ENCODE results near the gene MRPL20.
"Not testable (repeated sequence)": the region's sequence is repeated elsewhere in the genome, so short reads cannot be mapped to it uniquely, and the experiment has no call there.

MRPL20 gene

DNA sequence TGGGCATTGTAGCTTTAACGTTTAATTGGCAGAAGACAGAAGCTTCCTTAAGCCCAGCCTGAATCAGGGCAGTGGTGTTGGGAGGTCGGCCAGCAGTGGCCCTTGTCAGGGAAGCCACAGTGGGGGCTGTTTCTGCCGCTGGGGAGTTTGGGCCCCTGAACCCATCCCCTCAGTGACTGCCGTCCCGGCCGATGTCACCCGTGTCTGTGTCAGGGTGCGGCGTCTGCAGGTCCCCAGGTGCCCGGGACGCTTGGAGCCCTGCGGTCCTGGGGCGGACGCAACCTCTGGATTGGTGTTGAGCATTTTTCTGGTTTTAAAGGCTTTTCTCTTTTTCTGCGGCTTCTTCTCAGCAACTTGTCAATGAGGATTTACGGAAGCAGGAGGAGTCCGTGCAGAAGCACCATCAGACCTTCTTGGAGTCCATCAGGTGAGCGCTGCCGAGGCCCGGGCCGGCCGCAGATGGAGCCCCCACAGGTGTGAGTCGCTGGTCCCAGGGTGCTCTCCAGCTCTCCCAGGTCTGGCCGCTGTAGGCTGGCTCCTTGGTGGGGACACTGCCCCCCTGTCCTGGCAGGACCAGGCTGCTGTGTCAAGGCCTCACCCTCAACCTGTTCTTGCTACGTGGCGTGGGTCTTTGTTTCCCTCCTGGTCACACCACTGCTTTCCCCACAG lies 44.7 kb upstream of the MRPL20 start:
- ChIA-PET POLR2A (no interaction called here), CTCF (no interaction called here)
- TF ChIP-seq ZNF384 (IDR thresholded peaks at IDR 0.05) (no peak), ARNT (IDR thresholded peaks at IDR 0.05) (no peak), LEF1 (IDR thresholded peaks at IDR 0.05; ENCODE audit: borderline replicate concordance) (no peak), SP1 (IDR thresholded peaks at IDR 0.05) (no peak), FOXA1 (IDR thresholded peaks at IDR 0.05) (no peak), TARDBP (IDR thresholded peaks at IDR 0.05) (no peak), ELF4 (IDR thresholded peaks at IDR 0.05) (no peak), L3MBTL2 (conservative IDR thresholded peaks at IDR 0.05) (no peak), FOXM1 (IDR thresholded peaks at IDR 0.05; ENCODE audit: borderline replicate concordance) (no peak), HDGF (IDR thresholded peaks at IDR 0.05; ENCODE audit: borderline replicate concordance) (no peak), FOXK2 (IDR thresholded peaks at IDR 0.05) (no peak), SUZ12 (IDR thresholded peaks at IDR 0.05) (no peak), NFRKB (IDR thresholded peaks at IDR 0.05) (no peak), BHLHE40 (IDR thresholded peaks at IDR 0.05; ENCODE audit: borderline replicate concordance) (no peak)
- TF ChIP-seq, protein P1, sequence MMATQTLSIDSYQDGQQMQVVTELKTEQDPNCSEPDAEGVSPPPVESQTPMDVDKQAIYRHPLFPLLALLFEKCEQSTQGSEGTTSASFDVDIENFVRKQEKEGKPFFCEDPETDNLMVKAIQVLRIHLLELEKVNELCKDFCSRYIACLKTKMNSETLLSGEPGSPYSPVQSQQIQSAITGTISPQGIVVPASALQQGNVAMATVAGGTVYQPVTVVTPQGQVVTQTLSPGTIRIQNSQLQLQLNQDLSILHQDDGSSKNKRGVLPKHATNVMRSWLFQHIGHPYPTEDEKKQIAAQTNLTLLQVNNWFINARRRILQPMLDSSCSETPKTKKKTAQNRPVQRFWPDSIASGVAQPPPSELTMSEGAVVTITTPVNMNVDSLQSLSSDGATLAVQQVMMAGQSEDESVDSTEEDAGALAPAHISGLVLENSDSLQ (IDR thresholded peaks at IDR 0.05), result no peak
- DNase-seq (ENCODE audit: extremely low spot score), result peak; percentile 6

DNA sequence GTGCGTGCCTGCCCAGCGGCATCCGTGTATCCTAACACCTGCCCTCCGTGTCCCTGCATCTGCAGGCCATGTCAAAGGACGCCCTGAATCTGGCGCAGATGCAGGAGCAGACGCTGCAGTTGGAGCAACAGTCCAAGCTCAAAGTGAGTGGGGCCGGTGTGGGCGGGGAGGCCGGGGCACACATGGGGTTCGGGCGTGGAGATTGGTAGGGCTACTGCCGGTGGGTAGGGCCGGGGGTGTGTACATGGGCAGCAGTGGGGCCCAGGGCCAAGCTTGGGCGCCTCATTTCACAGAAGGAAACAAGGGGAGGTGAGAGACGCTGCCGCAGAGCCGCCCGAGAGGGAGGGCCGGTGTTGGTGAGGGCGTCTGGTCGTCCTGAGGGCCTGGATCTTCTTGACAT lies 43.5 kb upstream of the MRPL20 start:
- CTCF ChIA-PET; DNase-seq (ENCODE audit: extremely low spot score): not testable (repeated sequence)
- POLR2A ChIA-PET, result interaction anchor here (1.1 to 1.3 kb wide), 2 partner anchors 9 to 43 kb away, joined by 3 read pairs; no protein-coding TSS in a partner anchor

DNA sequence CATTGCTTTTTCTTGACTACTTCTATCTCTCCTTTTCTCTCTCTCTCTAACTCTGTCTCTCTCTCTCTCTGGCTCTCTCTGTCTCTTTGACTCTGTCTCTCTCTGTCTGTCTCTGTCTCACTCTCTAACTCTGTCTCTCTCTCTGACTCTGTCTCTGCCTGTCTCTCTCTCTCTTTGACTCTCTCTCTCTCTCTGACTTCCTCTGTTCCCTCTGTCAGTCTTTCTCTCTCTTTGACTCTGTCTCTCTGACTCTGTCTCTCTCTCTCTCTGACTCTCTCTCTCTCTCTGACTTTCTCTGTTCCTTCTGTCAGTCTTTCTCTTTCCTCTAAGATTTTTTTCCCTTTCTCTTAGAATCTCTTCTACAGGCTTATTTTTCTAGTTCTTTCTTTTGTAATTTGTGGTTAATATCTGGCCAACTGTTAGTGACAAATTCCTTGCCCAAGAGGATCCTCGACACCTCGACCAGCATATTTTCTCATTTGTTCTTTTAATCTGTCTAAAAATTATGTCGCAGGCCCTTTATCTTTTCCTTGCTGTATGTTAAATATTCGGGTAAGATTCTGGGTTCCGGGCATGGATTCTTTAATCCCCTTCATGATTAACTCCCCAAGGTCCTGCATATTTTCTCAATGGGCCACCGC lies 42.1 kb upstream of the MRPL20 start, which contains the start of gene ATAD3C:
ATAD3C (plus strand) TSS at position 591 of the 641 bp plus-strand sequence. CDS start 995 bp downstream, outside the sequence.
- POLR2A ChIA-PET, result interaction anchor here (1.3 kb wide), 2 partner anchors 41 to 47 kb away, joined by 3 to 4 read pairs; no protein-coding TSS in a partner anchor
- TF ChIP-seq, protein P1 (IDR thresholded peaks at IDR 0.05), result no peak
- TF ChIP-seq NFRKB (IDR thresholded peaks at IDR 0.05), result no peak
- no peak for TF ChIP-seq FOXM1 (IDR thresholded peaks at IDR 0.05; ENCODE audit: borderline replicate concordance)
- no peak for TF ChIP-seq ZNF384 (IDR thresholded peaks at IDR 0.05)
- no peak for TF ChIP-seq FOXK2 (IDR thresholded peaks at IDR 0.05)
- no peak for TF ChIP-seq FOXA1 (IDR thresholded peaks at IDR 0.05)
- TF ChIP-seq TARDBP (IDR thresholded peaks at IDR 0.05), result no peak
- no peak for TF ChIP-seq LEF1 (IDR thresholded peaks at IDR 0.05; ENCODE audit: borderline replicate concordance)
- TF ChIP-seq SP1 (IDR thresholded peaks at IDR 0.05), result no peak
- TF ChIP-seq BHLHE40 (IDR thresholded peaks at IDR 0.05; ENCODE audit: borderline replicate concordance), result no peak
- TF ChIP-seq SUZ12 (IDR thresholded peaks at IDR 0.05), result no peak
- TF ChIP-seq ELF4 (IDR thresholded peaks at IDR 0.05), result no peak
- TF ChIP-seq L3MBTL2 (conservative IDR thresholded peaks at IDR 0.05), result no peak
- no peak for TF ChIP-seq CTBP1 (IDR thresholded peaks at IDR 0.05; ENCODE audit: borderline replicate concordance)
- TF ChIP-seq HDGF (IDR thresholded peaks at IDR 0.05; ENCODE audit: borderline replicate concordance), result no peak
- TF ChIP-seq ARNT (IDR thresholded peaks at IDR 0.05), result no peak
- DNase-seq (ENCODE audit: extremely low spot score), result no peak
- CTCF ChIA-PET, result no interaction called here

DNA sequence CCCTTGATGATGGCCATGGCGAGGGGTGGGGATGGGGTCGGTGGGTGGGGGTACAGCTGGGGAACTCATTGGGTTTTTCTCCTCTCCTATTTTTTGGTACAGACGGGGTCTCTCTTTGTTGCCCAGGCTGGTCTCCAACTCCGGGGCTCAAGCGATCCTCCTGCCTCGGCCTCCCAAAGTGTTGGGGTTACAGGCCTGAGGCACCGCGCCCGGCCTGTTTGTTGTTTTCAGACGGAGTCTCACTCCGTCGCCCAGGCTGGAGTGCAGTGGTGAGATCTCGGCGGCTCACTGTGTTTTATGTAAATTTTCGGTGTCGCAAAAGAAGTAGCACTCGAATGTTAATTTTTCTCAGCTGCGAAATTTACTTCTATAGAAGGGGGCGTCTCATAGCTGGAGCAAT lies 39.5 kb upstream of the MRPL20 start:
- CTCF ChIA-PET; POLR2A ChIA-PET; DNase-seq (ENCODE audit: extremely low spot score): not testable (repeated sequence)

DNA sequence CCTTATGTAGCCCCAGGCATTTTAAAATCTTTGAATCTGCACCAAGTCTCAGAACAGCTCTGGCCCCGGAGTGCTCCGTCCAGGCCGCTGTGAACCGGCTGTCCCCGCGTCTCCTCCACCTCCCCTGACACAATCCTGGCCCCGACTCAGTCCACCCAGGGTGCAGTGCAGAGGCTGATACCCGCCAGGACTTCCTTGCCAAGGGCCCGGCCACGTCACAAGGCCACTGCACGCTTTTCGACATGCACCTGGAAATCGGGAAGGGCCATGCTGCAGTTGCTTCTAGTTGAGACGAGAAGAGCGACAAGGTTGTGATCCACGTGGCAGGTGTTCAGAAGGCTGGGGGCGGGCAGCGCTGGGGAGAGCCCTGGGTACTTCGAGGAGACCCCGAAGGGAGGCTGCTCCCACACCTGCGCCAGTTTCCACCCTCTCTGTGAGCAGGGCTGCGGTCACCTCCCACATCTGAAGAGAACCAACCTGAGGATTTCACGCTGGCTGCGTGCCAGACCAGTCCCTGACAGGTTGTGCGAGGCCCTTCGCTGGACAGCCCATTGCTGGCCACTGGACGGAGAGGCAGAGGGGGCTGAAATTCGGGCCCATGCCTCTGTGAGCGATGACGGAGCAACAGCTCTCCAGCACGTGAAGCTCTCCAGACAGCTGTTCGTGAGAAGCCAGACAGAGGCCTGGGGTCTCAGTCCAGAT lies 35.1 kb upstream of the MRPL20 start:
- no peak for DNase-seq (ENCODE audit: extremely low spot score)
- no peak for TF ChIP-seq NFRKB (IDR thresholded peaks at IDR 0.05)
- no peak for TF ChIP-seq FOXK2 (IDR thresholded peaks at IDR 0.05)
- no peak for TF ChIP-seq ZNF384 (IDR thresholded peaks at IDR 0.05)
- TF ChIP-seq, protein P1 (IDR thresholded peaks at IDR 0.05), result no peak
- TF ChIP-seq SUZ12 (IDR thresholded peaks at IDR 0.05), result no peak
- CTCF ChIA-PET, result interaction anchor here (1.1 to 2.1 kb wide), 2 partner anchors 11 to 123 kb away, joined by 4 to 13 read pairs; no protein-coding TSS in a partner anchor
- POLR2A ChIA-PET, result interaction anchor here (1.2 to 2.2 kb wide), 3 partner anchors 8 to 42 kb away, joined by 3 to 7 read pairs (median 6); partner anchors contain the start of gene MRPL20
